ENCODE measurements around the gene IRF8. TPM values are rescaled to one million over a fixed set of nuclear protein-coding genes. Genes with fewer than 3 reads are reported as not detected.

Gene IRF8
- total RNA-seq, 1 experiment from 2014 or later: not detected

DNA sequence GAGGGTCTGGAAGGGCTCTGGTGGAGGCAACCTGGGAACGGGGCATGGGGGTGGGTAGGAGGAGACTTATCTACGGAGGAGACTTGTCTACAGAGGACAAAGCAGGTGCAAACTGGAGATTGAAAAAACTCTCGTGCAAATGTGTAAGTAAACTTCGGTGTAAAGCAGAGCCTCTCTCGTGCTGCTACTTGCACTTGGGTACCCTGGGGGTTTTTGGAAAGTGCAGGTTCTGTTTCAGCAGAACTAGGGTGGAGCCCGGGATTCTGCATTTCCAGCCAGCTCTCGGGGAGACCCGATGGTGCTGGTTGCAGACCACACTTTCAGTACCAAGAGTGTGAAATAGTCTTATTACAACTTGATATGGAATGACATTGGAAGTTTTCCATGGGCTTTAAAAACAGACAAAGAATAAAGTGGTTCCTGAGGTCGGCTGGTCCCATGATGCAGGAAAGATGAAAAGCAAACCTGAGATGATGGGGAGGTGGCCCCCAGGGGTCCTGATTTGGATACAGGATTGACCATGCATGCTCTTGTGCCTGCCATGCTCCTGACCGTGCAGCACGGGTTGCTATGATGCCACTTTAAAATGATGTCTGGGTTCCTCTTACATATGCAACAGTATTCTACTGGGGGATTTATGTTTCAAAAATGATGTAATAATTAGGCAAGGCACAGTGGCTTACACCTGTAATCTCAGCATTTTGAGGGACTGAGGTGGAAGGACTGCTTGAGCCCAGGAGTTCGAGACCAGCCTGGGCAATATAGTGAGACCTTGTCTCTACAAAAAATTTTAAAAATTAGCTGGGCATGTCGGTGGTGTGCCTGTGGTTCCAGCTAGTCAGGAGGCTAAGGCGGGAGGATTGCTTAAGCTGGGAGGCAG lies 69.3 kb downstream of the IRF8 start:
- no peak overlapping the region for H3K27ac Mint-ChIP-seq (ENCODE audit: low read depth, unreplicated experiment)
- DNase-seq (ENCODE audit: unreplicated experiment): no peak
- intact Hi-C loops (cut with micrococcal nuclease): no loop called here
- H3K4me1 Mint-ChIP-seq (ENCODE audit: insufficient read depth, unreplicated experiment): no peaks in the 10 kb centered on the region
- no peaks in the 10 kb centered on the region for H3K36me3 Mint-ChIP-seq (ENCODE audit: insufficient read depth, unreplicated experiment)
- BruUV-seq (replicated peaks): no TSS peak
- no peak overlapping the region for H3K4me3 Mint-ChIP-seq (ENCODE audit: unreplicated experiment)
- TF ChIP-seq CTCF (IDR thresholded peaks at IDR 0.05; ENCODE audit: unreplicated experiment): no peak
- ChIA-PET CTCF (no interaction called here), POLR2A (no interaction called here)
- no peaks in the 10 kb centered on the region for H3K9me3 Mint-ChIP-seq (ENCODE audit: unreplicated experiment)
- peaks cover 76% of the 10 kb centered on the region for H3K27me3 Mint-ChIP-seq (ENCODE audit: insufficient read depth, unreplicated experiment)

DNA sequence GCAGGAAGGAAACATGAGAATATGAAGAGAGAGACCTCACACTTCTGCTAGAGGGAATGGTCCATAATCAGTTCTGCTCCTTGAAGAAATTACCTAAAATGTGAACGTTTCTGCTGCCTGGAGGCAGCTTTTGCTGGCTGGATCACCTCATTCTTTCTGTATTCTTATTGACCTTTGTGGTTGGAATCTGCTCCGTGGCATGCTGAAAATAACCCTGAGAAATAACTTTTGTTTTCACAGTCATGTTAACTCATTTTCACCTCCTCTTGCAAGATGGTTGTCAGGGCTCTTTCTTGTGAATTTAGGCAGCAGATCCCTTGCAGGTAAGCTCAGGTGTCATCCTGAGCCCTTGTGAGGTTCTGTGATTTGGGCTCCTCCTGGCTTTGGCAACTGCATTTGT lies 70.2 kb downstream of the IRF8 start:
- Mint-ChIP-seq H3K27ac (ENCODE audit: low read depth, unreplicated experiment) (no peak overlapping the region), H3K36me3 (ENCODE audit: insufficient read depth, unreplicated experiment) (no peaks in the 10 kb centered on the region), H3K4me1 (ENCODE audit: insufficient read depth, unreplicated experiment) (no peaks in the 10 kb centered on the region), H3K9me3 (ENCODE audit: unreplicated experiment) (peaks cover 5% of the 10 kb centered on the region), H3K4me3 (ENCODE audit: unreplicated experiment) (no peak overlapping the region), H3K27me3 (ENCODE audit: insufficient read depth, unreplicated experiment) (peaks cover 67% of the 10 kb centered on the region)
- DNase-seq (ENCODE audit: unreplicated experiment): no peak
- CTCF ChIA-PET: interaction anchor here (0.6 kb wide), 1 partner anchor 48 kb away, joined by 4 read pairs; no protein-coding TSS in a partner anchor
- intact Hi-C loops (cut with micrococcal nuclease): no loop called here
- TF ChIP-seq CTCF (IDR thresholded peaks at IDR 0.05; ENCODE audit: unreplicated experiment): no peak
- POLR2A ChIA-PET: no interaction called here
- BruUV-seq (replicated peaks): no TSS peak

GRCh38 chr16:85969591-85969990 lies 70.6 kb downstream of the IRF8 start:
- CTCF ChIA-PET: interaction anchor here (0.6 kb wide), 1 partner anchor 48 kb away, joined by 4 read pairs; no protein-coding TSS in a partner anchor
- TF ChIP-seq CTCF (IDR thresholded peaks at IDR 0.05; ENCODE audit: unreplicated experiment): no peak
- BruUV-seq (replicated peaks): no TSS peak

GRCh38 chr16:85970016-85970733 lies 71.2 kb downstream of the IRF8 start:
- H3K27me3 Mint-ChIP-seq (ENCODE audit: insufficient read depth, unreplicated experiment): peaks cover 65% of the 10 kb centered on the region
- no peak overlapping the region for H3K4me3 Mint-ChIP-seq (ENCODE audit: unreplicated experiment)
- H3K27ac Mint-ChIP-seq (ENCODE audit: low read depth, unreplicated experiment): no peak overlapping the region
- CTCF ChIA-PET: no interaction called here
- intact Hi-C loops (cut with micrococcal nuclease): no loop called here
- no TSS peak for BruUV-seq (replicated peaks)
- no peak for DNase-seq (ENCODE audit: unreplicated experiment)
- peaks cover 7% of the 10 kb centered on the region for H3K9me3 Mint-ChIP-seq (ENCODE audit: unreplicated experiment)
- no peak for TF ChIP-seq CTCF (IDR thresholded peaks at IDR 0.05; ENCODE audit: unreplicated experiment)
- H3K36me3 Mint-ChIP-seq (ENCODE audit: insufficient read depth, unreplicated experiment): no peaks in the 10 kb centered on the region
- POLR2A ChIA-PET: no interaction called here
- H3K4me1 Mint-ChIP-seq (ENCODE audit: insufficient read depth, unreplicated experiment): no peaks in the 10 kb centered on the region

More at GRCh38 chr16:85969591-85969990, 70.6 kb downstream of the IRF8 start:
- DNase-seq (ENCODE audit: unreplicated experiment): no peak
- Mint-ChIP-seq H3K9me3 (ENCODE audit: unreplicated experiment) (peaks cover 7% of the 10 kb centered on the region), H3K36me3 (ENCODE audit: insufficient read depth, unreplicated experiment) (no peaks in the 10 kb centered on the region), H3K27me3 (ENCODE audit: insufficient read depth, unreplicated experiment) (peaks cover 65% of the 10 kb centered on the region), H3K4me1 (ENCODE audit: insufficient read depth, unreplicated experiment) (no peaks in the 10 kb centered on the region), H3K4me3 (ENCODE audit: unreplicated experiment) (no peak overlapping the region), H3K27ac (ENCODE audit: low read depth, unreplicated experiment) (no peak overlapping the region)
- POLR2A ChIA-PET: no interaction called here
- intact Hi-C loops (cut with micrococcal nuclease): no loop called here
